AG09309 (cell line): ENCODE measurements around the gene IGF2BP1.

Experiments used
- DNase-seq: peaks from one replicate; pipeline ENCODE4 v3.0.0-alpha.2; 2010; ENCODE audit warnings: low read depth
- H3K4me3 ChIP-seq: 2 replicates; pipeline ENCODE4 v1.5.1; 2011; ENCODE audit warnings: mild to moderate bottlenecking, low read depth, low read length, moderate library complexity; ENCODE audit not compliant: control insufficient read depth
- TF ChIP-seq, protein P1 (sequence below): IDR thresholded peaks from 2 replicates; pipeline ENCODE4 v1.5.1; 2011; ENCODE audit warnings: mild to moderate bottlenecking, low read depth, low read length, inconsistent platforms; ENCODE audit not compliant: insufficient read depth, control insufficient read depth; ENCODE audit errors: missing control alignments

The IGF2BP1 gene

DNA sequence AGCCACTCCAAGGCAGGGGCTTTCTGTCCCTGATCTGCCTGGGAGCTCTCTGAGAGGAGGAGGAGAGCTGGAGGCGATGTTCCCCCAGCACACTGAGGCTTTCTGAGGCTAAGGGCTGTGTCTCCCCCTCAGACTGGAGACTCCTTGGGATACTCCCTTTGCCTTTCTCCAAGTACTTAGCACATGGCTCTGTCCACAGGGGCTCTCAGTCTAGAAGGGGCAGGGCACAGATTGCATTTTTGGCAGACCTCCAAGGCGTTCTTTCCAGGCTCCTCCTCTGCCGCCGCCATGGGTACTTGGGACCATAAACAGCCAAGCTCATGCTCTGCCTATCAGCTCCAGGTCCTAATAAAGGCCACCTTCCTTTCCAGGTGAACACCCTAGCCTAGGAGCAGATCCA is 27.0 kb upstream of the IGF2BP1 start:
- no peak overlapping the region for H3K4me3 ChIP-seq
- no peak for DNase-seq
- TF ChIP-seq, protein P1, sequence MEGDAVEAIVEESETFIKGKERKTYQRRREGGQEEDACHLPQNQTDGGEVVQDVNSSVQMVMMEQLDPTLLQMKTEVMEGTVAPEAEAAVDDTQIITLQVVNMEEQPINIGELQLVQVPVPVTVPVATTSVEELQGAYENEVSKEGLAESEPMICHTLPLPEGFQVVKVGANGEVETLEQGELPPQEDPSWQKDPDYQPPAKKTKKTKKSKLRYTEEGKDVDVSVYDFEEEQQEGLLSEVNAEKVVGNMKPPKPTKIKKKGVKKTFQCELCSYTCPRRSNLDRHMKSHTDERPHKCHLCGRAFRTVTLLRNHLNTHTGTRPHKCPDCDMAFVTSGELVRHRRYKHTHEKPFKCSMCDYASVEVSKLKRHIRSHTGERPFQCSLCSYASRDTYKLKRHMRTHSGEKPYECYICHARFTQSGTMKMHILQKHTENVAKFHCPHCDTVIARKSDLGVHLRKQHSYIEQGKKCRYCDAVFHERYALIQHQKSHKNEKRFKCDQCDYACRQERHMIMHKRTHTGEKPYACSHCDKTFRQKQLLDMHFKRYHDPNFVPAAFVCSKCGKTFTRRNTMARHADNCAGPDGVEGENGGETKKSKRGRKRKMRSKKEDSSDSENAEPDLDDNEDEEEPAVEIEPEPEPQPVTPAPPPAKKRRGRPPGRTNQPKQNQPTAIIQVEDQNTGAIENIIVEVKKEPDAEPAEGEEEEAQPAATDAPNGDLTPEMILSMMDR, result no peak

DNA sequence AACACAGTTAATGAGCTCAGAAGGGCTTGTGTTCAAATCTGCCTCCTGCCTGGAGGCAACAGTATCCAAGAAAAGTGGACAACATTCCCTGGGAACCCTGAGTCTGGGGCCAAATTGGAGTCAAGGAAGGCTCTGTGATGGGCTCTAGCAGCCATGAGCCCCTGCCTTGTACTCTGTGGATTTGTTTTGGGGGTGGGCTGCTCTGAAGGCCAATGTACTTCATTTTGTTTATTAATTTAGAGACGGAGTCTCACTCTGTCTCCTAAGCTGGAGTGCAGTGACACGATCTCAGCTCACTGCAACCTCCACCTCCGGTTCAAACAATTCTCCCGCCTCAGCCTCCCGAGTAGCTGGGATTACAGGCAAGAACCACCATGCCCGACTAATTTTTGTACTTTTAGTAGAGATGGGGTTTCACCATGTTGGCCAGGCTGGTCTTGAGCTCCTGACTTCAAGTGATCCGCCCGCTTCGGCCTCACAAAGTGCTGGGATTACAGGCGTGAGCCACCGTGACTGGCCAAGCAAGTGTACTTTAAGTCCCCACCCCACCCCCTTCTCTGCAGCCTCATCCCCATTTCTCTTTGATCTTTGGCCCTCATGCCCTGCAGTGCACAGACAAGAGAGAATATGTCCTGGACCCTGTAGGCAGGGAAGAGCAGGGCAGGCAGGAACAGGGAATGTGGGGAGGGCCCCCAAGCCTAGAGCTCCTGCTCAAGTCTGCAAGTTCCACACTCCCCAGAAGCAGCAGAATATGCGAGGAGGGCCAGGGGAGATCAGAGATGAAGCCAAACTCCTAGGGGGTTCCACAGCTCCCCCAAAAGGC is 26.1 kb upstream of the IGF2BP1 start:
- no peak for DNase-seq
- H3K4me3 ChIP-seq, result no peak overlapping the region
- TF ChIP-seq, protein P1, result no peak

DNA sequence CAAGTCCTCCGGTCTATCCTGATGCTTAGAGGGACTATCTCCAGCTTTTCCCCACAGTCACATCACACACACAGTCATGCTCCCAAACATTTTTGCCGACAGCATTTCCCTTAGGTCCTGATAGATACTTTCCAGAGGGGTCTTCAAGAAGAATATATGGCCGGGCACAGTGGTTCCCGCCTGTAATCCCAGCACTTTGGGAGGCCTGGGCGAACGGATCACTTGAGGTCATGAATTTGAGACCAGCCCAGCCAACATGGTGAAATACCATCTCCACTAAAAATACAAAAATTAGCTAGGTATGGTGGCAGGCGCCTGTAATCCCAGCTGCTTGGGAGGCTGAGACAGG is 24.5 kb upstream of the IGF2BP1 start:
- TF ChIP-seq, protein P1, result no peak
- no peak overlapping the region for H3K4me3 ChIP-seq

DNA sequence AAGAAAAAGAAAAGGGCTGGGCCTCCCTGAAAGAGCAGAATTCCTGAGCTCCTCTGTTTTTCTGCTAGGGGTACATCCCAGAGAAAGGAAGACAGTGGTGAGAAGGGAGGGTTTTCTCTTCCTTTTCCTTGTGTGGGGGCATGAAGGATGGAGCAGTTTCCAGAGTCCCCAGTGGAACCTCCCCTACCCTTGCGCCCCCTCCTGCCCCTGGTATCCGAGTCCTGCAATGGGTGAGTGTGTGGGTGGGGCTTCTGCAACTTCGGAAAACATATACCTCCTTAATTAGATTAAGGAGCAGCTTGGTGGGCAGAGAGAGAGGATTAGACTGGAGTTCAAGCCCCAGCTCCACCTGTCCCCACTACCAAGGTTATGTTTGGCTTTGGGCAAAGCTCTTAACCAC is 23.4 kb upstream of the IGF2BP1 start:
- TF ChIP-seq, protein P1, result no peak
- DNase-seq, result no peak
- H3K4me3 ChIP-seq, result no peak overlapping the region

More for the DNA sequence above, 24.5 kb upstream of the IGF2BP1 start:
- no peak for DNase-seq

DNA sequence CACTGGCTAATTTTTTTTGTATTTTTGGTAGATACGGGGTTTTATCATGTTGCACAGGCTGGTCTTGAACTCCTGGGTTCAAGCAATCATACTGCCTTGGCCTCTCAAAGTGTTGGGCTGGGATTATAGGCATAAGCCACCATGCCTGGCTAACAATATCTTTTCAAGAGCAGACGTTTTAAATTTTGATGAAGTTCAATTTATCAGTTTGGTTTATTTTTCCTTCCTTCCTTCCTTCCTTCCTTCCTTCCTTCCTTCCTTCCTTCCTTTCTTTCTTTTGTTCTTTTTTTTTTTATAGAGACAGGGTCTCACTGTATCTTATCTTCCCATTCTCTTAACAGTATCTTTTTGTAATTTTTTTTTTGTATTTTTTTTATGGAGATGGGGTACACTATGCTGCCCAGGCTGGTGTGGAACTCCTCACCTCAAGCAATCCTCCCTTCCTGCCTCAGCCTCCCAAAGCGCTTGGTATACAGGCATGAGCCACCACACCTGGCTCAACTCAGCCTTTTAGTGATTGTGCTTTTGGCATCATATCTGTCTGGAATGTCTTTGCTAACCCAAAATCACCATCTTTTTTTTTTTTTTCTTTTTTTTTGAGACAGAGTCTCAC is 15.2 kb upstream of the IGF2BP1 start:
- TF ChIP-seq, protein P1, result no peak
- DNase-seq, result no peak
- H3K4me3 ChIP-seq, result no peak overlapping the region

DNA sequence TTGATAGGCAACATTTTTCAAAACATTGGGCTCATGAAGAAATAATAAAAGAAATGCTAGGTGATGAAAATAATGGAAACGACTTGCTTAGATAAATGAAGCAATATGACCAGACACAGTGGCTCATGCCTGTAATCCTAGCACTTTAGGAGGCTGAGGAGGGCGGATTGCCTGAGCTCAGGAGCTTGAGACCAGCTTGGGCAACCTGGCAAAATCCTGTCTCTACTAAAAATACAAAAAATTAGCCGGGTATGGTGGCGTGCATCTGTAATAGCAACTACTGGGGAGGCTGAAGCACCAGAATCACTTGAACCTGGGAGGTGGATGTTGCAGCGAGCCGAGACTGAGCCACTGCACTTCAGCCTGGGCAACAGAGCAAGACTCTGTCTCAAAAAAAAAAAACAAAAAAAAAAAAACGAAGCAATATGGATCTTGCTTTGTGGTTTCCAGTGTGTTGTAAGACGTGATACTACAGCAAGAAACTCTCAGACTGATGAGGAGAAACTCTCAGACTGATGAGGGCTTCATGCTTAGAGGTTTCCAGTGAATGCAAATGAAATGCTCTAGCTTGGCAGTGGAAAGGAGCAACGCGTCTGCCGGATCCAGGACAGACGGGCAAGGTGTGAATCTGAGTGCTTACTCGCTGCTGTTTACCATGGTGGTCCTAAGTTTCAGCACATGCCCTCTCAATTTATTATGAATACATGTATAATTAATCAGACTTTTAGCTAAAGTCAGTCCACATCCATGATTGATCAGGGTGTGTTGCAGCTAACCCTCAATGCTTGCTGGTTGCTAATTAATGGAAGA is 11.5 kb upstream of the IGF2BP1 start:
- TF ChIP-seq, protein P1, result no peak
- no peak overlapping the region for H3K4me3 ChIP-seq
- no peak for DNase-seq
